ENCODE measurements around the gene HS2ST1. TPM values are rescaled to one million over a fixed set of nuclear protein-coding genes. Genes with fewer than 3 reads are reported as not detected.

The HS2ST1 gene
- polyA plus RNA-seq, 3 donors = 2.6 to 6.0 (median 4.2) TPM

DNA sequence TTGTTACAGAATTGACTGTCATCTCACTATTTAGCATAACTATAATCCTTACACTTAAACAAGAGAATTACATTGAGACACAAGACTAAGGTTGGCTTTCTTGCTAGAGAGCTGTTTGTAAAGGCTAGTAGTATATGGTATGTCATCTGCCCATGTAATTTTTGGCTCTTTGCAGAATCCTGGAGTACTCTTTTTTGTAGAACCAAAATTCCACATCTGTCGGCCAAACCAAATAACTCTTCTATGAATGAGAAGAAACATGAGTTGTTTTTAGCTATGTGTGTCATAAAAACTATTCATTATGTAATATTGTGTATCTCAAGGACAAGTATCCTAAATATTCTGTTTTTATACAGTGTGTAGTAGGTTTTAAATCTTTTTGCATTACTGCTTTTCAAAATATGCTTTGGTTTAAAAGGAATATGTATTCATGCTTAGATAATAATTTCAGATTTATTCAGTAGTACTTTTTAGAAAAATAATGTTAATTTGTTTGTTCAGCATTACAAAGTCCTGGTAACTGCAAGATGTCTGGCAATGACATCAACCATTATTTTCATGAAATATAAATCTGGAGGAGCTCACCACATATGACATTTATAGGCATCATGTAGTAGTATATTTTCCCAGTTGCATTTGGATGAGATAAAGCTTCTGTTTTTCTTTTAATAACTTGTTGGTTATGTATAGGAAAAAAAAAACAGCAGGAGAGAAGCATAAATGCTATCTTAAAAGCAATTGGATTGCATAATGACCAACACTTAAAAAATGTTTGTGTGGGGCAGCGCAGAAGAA lies 159.8 kb downstream of the HS2ST1 start:
- H3K27me3 ChIP-seq (ENCODE audit: control insufficient read depth in 2 of 2, insufficient read depth in 2 of 2, low read length in 2 of 2) = no peaks in the 10 kb centered on the region
- DNase-seq = no peak
- no peak overlapping the region for H3K27ac ChIP-seq (ENCODE audit: low read depth in 1 of 2, low read length in 2 of 2)
- peaks cover 2% of the 10 kb centered on the region for H3K4me1 Mint-ChIP-seq
- H3K4me3 Mint-ChIP-seq = no peak overlapping the region
- H3K4me1 ChIP-seq (ENCODE audit: control insufficient read depth in 1 of 2, insufficient read depth in 2 of 2, low read length in 2 of 2) = no peaks in the 10 kb centered on the region
- H3K4me3 ChIP-seq (replicated peaks in 1 of 3; ENCODE audit: low read depth in 2 of 3, low read length in 3 of 3) = no peak overlapping the region
- H3K36me3 Mint-ChIP-seq = peaks cover 0 to 4% of the 10 kb centered on the region in 2 donors
- TF ChIP-seq, protein P1, sequence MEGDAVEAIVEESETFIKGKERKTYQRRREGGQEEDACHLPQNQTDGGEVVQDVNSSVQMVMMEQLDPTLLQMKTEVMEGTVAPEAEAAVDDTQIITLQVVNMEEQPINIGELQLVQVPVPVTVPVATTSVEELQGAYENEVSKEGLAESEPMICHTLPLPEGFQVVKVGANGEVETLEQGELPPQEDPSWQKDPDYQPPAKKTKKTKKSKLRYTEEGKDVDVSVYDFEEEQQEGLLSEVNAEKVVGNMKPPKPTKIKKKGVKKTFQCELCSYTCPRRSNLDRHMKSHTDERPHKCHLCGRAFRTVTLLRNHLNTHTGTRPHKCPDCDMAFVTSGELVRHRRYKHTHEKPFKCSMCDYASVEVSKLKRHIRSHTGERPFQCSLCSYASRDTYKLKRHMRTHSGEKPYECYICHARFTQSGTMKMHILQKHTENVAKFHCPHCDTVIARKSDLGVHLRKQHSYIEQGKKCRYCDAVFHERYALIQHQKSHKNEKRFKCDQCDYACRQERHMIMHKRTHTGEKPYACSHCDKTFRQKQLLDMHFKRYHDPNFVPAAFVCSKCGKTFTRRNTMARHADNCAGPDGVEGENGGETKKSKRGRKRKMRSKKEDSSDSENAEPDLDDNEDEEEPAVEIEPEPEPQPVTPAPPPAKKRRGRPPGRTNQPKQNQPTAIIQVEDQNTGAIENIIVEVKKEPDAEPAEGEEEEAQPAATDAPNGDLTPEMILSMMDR (IDR thresholded peaks at IDR 0.05) = no peak
- no peaks in the 10 kb centered on the region for H3K79me2 ChIP-seq (ENCODE audit: insufficient read depth, low read length)
- WGBS (ENCODE audit: insufficient coverage) = no CpG with 5 or more reads among the region's 2 CpGs
- no peak overlapping the region for H3K4me2 ChIP-seq (replicated peaks; ENCODE audit: extremely low read depth, low read length, poor library complexity, severe bottlenecking)
- H3K9me3 ChIP-seq (replicated peaks in 1 of 2; ENCODE audit: control insufficient read depth in 1 of 2, insufficient read depth in 1 of 2, low read length in 2 of 2) = no peaks in the 10 kb centered on the region
- H3K27me3 Mint-ChIP-seq (ENCODE audit: low read depth in 3 of 3) = no peaks in the 10 kb centered on the region
- no peaks in the 10 kb centered on the region for H3K36me3 ChIP-seq (replicated peaks in 1 of 2; ENCODE audit: control insufficient read depth in 1 of 2, insufficient read depth in 2 of 2, low read length in 2 of 2)
- no peak overlapping the region for H3K27ac Mint-ChIP-seq
- no peak overlapping the region for H3K9ac ChIP-seq (ENCODE audit: insufficient read depth, low read length, poor library complexity, severe bottlenecking)
- intact Hi-C loops (cut with micrococcal nuclease) = no loop called here
- no peaks in the 10 kb centered on the region for H3K9me3 Mint-ChIP-seq
- no peak overlapping the region for H2AFZ ChIP-seq (ENCODE audit: insufficient read depth, low read depth, low read length, poor library complexity, severe bottlenecking)
- no peaks in the 10 kb centered on the region for H4K20me1 ChIP-seq (ENCODE audit: insufficient read depth, low read length)

DNA sequence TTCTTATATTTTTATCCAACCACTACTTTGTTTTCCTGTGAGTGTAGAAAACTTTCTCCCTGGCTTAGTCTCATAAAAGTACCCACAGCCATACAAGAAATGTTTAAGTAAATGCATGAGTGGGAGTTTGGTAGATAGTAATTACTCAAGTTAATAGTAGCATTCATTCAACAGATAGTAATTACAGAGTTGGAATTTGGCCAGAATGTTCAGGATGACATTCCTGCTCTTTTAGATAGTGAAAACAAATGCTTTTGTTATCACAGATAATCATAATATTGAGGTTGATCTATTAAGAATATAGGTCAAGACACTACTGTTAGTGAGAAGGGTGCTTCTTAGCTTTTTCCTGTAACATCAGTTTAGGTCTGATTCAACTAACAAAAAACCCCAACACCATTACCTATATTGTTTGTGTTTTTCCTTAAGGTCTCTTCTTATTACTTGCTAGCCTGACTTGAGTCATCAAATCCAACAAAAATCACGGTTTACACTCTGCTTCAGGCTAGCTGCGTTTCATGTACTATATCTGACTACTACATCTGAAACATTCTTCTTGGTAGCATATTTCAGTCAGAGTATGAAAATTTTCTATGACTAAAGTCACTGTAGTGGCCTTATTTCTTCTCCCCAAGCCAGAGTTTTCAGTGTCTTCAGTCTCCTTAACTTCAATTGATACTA lies 163.7 kb downstream of the HS2ST1 start:
- Histone ChIP-seq H3K36me3 (replicated peaks in 1 of 2; ENCODE audit: control insufficient read depth in 1 of 2, insufficient read depth in 2 of 2, low read length in 2 of 2) (no peaks in the 10 kb centered on the region), H3K4me3 (replicated peaks in 1 of 3; ENCODE audit: low read depth in 2 of 3, low read length in 3 of 3) (no peak overlapping the region)

More for the DNA sequence above, 163.7 kb downstream of the HS2ST1 start:
- H3K36me3 Mint-ChIP-seq = peaks cover 0 to 5% of the 10 kb centered on the region in 2 donors
- intact Hi-C loops (cut with micrococcal nuclease) = no loop called here
- Histone ChIP-seq H3K27me3 (ENCODE audit: control insufficient read depth in 2 of 2, insufficient read depth in 2 of 2, low read length in 2 of 2) (no peaks in the 10 kb centered on the region), H3K4me2 (replicated peaks; ENCODE audit: extremely low read depth, low read length, poor library complexity, severe bottlenecking) (no peak overlapping the region), H4K20me1 (ENCODE audit: insufficient read depth, low read length) (no peaks in the 10 kb centered on the region), H2AFZ (ENCODE audit: insufficient read depth, low read depth, low read length, poor library complexity, severe bottlenecking) (no peak overlapping the region), H3K4me1 (ENCODE audit: control insufficient read depth in 1 of 2, insufficient read depth in 2 of 2, low read length in 2 of 2) (no peaks in the 10 kb centered on the region), H3K79me2 (ENCODE audit: insufficient read depth, low read length) (no peaks in the 10 kb centered on the region), H3K9ac (ENCODE audit: insufficient read depth, low read length, poor library complexity, severe bottlenecking) (no peak overlapping the region), H3K9me3 (replicated peaks in 1 of 2; ENCODE audit: control insufficient read depth in 1 of 2, insufficient read depth in 1 of 2, low read length in 2 of 2) (no peaks in the 10 kb centered on the region), H3K27ac (ENCODE audit: low read depth in 1 of 2, low read length in 2 of 2) (no peak overlapping the region)
- no CpG with 5 or more reads among the region's 2 CpGs for WGBS (ENCODE audit: insufficient coverage)
- no peak overlapping the region for H3K27ac Mint-ChIP-seq
- TF ChIP-seq, protein P1 (IDR thresholded peaks at IDR 0.05) = no peak
- no peaks in the 10 kb centered on the region for H3K27me3 Mint-ChIP-seq (ENCODE audit: low read depth in 3 of 3)
- no peaks in the 10 kb centered on the region for H3K9me3 Mint-ChIP-seq
- H3K4me1 Mint-ChIP-seq = no peaks in the 10 kb centered on the region
- no peak overlapping the region for H3K4me3 Mint-ChIP-seq
- DNase-seq = no peak

Data from CD14-positive monocyte (primary cell).